NCI-H146 treated with DMSO at 0.1 percent for 48 hours (cell line): Measurements from ENCODE around the gene ZNF195.
"Not testable (repeated sequence)": the region's sequence is repeated elsewhere in the genome, so short reads cannot be mapped to it uniquely, and the experiment has no call there.

Experiments
- DNase-seq: peaks from one replicate; lab custom pipeline; 2025; ENCODE audit not compliant: unreplicated experiment; lab: John Stamatoyannopoulos, UW

Gene ZNF195

DNA sequence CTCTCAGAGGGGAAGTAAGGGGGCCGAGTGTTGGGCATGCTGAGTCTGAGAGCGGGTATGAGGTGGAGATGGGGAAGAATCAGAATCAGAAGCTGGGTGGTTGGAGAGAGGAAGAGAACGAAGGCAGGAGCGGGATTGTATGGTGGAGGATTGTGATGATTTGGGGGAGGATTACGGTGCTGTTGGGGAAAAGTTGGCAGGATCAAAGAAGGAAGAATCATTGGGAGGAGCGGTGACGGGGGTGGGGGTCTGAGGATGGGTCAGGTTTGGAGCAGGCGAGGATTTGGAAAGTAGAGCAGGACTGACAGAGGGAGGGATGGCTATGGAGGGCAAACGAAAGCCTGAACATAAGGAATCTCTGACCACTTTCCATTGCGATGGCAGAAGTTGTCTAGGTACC lies 22.1 kb downstream of the ZNF195 start:
- no peak for DNase-seq

DNA sequence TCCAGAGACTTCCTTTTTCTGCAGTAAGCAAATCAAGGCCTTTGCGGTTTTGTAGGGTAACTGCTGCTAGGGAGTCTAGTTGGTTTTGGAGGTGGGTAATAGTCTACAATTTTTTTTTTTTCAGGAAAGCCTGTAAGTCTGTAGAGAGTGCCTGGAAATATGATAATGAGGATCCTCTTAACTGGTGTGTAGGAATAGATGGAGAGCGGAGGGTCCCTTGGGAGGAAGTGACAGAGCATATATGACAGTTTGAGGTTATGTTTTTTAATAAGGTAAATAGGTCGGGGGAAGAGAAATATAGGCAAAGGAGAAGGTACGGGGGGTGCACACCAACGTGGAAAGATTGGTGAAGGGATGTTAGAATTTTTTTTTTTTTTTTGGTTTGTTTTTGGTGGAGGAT lies 25.9 kb downstream of the ZNF195 start:
- no peak for DNase-seq

DNA sequence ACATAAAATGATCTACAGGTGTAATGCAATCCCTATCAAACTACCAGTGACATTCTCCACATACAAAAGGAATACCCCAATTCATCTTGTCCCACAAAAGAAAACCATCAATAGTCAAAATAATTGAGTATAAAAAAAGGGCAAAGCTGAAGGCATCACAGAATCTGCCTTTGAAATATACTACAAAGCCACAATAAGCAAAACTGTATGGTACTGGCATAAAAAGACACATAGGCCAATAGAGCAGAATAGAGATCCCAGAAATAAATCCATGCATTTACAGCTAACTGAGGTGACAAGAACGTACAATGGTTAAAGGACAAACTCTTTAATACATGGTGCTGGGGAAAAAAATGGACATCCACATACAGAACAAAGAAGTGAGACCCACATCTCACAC lies 31.8 kb downstream of the ZNF195 start:
- no peak for DNase-seq

DNA sequence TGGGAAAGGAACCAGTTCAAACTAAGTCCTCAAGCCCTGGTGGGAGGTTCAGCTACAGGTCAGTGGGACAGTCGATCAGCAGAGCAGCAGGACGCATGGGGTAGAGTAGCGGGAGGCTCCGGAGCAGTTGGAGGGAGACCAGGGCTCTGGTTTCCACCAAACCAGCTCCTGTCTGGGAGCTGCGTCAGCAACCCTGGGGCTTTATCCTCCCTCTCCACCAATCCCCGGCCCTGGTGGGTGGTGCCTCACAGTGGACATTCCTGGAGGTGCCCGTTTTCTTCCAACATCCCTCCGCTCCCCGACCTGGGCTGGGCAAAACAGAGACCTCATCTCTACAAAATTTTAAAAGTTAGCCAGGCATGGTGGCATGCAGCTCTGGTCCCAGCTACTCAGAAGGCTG lies 32.4 kb downstream of the ZNF195 start:
- no peak for DNase-seq

DNA sequence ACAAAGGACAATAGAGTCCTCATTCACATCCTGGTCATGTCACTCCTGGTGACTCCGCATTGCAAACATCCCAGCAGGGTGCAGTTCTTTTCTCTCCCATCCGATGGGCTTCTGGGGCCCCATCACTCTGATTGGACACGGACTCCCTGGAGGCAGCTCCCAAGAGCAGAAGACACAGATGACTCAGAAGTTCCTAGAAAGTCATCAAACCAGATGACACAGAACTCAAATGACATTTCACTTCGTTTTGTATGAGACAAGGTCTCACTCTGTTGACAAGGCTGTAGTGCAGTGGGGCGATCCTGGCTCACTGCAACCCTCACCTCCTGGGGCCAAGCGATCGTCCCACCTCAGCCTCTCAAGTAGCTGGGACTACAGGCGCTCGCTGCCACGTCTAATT lies 33.2 kb downstream of the ZNF195 start:
- no peak for DNase-seq

DNA sequence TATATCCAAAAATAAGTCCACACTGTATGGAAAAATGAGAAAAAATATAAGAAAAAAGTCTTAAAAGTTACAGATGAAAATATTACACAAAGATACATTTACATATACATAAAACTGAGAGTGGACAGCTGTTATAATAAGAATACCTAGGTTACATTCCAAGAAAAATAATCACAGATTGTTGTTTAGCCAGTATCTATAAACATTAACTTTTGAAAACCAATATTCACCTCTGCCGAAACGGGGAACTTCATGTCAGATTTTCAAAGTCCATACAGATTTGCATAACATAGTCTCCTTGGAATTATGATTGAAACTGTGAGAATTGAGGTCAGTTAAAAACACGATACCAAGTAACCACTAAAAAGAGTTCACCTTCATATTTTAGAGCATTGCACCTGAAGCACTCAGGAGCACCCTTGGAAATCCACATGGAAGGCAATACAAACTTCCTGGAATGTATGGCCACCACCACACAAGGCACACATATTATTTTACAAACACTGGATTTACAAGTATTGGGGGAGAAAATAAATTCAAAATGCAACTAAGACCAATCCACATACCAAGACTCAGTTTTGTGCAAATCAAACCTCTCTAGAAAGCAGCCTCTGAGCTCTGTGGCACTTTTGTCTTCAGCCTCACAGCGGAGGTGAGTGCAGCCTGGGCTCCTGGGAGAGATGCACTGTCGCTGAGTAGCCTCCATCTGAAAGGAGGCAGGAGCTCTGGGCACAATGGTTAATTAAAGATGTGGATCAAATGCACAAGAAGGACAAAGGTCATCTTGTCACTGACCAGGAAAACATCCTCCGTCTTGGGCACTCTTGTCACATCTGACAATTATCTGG lies 34.4 kb downstream of the ZNF195 start:
- no peak for DNase-seq

DNA sequence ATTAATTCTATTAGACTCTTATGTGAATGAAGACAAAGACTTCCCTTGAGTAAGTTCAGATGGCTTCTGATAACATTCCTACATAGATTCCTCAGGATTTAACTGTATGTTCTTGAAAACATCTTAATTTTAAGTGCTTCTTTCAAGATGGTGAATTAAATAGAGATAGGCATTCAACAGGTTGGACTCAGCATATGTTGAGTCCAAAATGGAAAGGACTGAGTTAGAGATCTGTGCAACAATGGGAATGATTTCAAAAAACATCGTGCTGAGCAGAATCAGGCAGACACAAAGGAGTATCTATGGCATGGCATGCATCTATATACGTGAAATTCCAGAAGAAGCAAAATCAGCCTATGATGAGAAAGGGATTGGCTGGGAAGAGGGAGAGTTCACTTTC lies 36.2 kb downstream of the ZNF195 start:
- no peak for DNase-seq

DNA sequence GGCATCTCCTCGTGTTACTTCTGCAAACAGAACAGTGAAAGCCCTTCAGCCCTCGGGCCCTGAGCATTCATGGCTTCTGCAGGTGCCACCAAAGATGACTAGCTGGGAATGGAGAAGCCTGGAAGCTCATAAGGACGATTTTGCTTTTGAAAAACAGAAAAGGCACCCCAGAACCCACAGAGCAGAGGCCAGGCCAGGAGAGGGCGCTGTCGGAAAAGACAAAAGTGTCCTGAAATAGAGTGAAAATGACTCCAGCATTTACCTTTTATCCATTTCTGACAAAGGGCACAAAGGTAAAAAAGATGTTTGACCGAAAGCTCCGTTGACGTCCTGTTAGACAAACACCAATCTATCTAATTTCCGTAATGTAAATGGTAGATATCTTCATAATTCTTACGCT lies 37.6 kb downstream of the ZNF195 start:
- DNase-seq = no peak

DNA sequence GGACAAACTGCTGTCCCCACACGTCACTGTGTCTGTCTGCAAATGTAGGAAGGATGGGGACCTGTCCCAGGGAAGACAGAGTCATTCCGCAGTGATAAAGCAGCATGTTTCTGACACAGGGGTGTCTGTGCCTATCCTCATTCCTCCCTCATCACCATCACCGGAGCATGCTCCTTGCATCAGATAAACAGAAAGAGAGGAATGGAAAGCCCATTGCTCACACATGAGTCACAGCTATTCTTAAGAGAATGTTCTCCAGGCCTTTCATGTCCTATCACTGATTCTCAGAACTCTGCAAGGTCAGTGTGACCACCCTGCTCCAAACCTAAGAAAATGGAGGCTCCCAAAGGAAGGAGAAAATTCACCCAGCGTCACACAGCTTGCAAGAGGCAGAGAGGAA lies 38.9 kb downstream of the ZNF195 start:
- DNase-seq = no peak

DNA sequence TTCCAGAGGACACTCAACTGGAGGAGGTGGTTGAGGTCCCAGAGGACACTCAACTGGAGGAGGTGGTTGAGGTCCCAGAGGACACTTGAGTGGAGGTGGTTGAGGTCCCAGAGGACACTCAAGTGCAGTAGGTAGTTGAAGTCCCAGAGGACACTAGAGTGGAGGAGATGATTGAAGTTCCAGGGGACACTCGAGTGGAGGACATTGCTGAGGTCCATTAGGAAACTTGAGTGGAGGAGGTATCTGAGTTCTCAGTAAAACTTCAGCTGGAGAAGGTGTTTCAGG lies 39.7 kb downstream of the ZNF195 start:
- DNase-seq = no peak

DNA sequence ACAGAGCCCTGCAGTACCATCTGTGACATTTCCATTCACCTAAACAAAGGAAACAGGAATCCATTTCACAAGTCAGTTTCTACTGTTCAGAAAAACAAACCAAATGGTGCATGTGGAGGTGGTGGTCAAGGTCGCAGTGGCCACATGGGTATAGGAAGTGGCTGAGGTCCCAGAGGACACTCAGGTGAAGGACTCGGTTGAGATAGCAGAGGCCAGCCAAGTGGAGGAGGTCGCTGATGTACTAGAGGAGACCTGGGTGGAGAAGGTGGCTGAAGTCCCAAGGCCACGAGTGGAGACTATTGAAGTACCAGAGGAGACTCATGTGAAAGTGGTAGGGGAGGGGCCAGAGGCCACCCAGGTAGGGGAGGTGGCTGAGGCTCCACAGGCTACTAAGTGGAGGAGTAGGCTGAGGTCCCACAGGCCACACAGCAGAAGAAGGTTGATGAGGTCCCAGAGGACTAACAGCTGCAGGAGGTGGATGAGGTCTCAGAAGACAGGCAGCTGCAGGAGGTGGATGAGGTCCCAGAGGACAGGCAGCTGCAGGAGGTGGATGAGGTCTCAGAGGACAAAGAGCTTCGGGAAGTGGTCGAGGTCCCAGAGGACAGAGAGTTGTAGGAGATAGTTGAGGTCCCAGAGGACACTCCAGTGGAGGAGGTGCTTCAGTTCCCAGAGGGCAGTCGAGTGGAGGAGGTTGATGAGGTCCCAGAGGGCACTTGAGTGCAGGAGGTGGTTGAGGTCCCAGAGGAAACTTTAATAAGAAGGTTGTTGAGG lies 40.2 kb downstream of the ZNF195 start:
- no peak for DNase-seq

DNA sequence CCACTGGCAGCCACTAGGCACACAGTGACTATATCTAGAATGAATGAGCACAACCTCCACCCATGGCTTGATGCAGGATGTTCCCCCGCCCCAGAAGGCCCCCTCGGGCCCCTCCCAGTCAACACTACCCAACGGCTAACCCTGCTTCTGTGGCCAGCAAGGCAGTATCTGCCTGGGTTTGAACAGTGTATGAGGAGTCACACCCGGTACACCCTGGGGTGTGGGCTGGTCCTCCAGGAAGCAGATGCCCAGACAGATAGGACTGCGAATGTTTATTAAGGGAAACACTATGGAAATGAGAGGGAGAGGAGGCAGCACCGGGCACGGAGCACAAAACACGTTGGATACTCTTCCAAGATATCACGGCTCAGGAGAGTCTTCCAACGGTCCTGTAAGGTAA lies 42.5 kb downstream of the ZNF195 start:
- DNase-seq = not testable (repeated sequence)

DNA sequence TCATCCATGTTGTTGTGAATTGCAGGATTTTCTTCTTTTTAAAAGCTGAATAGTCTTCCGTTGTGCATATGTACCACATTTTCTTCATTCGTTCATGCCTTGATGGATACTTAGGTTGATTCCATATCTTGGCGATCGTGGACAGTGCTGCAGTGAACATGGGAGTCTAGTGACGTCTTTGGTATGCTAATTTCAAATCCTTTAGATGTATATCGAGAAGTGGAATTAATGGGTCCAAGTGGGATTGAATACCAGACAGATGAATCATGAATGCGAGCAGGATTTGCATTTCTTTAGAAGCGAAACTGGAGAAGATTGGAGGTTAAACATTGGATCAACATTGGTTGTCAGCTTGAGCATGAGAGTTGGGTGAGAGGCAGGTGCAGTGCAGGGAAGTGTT lies 45.8 kb downstream of the ZNF195 start:
- not testable (repeated sequence) for DNase-seq

DNA sequence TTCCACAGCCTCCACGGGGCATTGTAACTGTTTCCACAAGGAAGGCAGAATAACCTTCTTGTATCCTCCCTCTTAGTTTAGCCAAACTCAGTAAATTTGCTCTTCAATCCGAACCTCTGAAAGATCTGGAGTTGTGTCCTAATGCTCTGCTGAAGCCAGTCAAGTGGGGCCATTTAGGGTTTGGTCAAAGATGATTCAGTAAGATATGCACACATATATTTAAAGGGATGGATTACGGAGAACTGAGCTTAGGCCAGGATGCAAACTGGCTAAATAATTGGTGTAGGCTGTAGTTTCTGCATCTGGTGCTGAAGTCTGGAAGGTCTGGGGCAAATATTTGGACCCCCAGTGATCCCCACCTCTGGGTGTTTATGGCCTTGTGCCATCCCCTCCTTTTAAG lies 47.9 kb downstream of the ZNF195 start:
- not testable (repeated sequence) for DNase-seq

DNA sequence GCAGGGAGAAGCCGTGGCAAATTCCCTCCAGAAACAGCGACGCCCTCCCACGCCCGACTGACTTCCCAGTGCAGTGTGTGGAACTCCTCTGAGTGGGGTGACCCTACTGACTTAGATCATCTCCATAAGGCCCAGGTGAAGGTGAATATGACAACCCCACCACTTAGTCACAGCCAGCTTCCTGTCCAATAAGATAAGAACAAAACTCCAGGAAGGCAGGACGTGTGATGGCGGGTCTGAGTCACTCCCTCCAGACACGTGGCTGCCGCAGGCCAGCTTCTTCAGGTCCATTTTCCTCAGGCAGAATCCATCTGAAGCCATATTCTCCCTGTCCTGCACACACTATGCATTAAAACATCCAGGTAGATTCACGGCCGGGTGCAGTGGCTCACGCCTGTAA lies 48.9 kb downstream of the ZNF195 start:
- not testable (repeated sequence) for DNase-seq

DNA sequence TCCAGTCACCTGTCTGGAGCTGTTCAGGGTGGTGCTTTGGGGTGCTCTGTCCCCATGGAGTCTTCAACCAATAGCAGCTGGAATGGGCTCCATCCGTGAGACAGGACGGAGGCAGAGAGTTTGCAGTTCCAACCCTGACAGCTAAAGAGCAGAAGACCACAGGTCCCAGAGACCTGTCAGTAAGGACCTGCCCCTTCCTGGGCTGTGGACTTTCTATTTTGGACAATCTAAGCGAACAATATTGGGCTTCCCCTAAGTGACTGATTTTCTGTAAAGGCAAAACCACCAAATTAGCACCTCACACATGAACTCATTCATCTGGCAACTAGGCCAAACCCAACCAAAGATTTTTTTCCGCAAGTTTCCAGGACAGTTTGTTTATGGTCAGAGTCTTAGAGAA lies 50.4 kb downstream of the ZNF195 start:
- not testable (repeated sequence) for DNase-seq

DNA sequence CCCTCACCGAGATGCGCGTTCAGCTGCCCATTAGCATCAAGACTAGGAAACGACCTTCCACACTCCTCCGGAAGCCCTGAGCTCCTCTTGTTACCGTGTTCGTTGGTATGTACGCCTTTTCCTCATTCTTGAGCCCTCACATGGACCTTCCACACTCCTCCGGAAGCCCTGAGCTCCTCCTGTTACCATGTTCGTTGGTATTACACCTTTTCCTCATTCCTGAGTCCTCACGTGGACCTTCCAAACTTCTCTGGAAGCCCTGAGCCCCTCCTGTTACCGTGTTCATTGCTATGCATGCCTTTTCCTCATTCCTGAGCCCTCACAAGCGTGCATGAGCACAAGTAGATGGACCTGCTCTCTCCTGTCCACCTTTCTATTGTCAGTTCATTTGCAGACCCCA lies 52.5 kb downstream of the ZNF195 start:
- not testable (repeated sequence) for DNase-seq

DNA sequence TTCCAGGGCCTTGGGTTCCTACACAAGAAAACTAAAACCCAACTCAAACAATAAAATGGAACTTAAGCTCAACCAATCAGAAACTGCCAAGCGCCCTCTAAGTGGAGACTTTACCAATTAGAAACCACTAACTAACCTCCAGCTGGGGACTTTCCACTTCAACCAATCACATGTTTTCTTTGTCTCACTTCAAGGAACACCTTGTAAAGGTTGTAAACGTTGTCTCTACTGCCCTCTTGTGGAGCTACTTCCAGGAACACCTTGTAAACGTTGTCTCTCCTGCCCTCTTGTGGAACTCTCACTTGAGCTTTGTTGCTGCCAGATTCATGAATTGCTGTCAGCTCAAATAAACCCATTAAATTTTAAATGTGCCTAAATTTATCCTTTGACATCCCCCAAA lies 54.2 kb downstream of the ZNF195 start:
- DNase-seq = not testable (repeated sequence)
